ENCODE measurements around the gene TRMT44. TPM values are rescaled to one million over a fixed set of nuclear protein-coding genes. Genes with fewer than 3 reads are reported as not detected.
"Not testable (repeated sequence)": the region's sequence is repeated elsewhere in the genome, so short reads cannot be mapped to it uniquely, and the experiment has no call there.

Gene TRMT44
- polyA plus RNA-seq, 1 experiment = 7.0 TPM

DNA sequence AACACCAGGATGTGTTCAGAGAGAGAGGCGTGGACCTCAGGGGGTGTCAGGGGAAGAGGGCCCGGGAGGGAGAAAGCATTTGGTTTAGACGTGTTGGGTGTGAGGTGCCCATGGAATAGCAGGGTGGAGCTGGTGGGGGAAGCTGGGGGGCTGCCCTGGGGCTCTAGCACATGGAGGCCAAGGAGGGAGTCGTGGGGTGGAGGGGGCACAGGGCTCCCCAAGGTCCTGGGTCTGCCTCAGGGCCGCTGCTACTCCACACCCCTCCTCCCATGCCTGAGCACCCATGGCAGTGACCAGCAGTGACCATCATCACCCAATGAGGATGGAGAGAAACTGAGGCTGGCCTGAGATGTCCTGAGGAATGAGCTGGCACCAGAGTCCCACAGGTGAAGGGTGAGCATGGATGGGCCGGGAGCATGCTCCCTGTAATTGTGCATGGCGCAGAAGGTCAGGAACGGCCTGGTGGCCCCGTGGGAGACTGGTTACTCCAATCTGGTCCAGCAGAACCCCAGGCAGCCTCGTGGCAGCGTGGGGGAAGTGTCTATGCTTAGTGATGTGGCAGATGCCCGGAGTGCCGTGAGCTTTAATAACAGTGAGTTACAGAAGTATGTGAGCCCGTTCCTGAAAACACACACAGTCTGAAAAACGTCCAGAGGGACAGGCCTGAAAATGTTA lies 70.2 kb downstream of the TRMT44 start:
- peaks cover 5% of the 10 kb centered on the region for H3K27me3 ChIP-seq (ENCODE audit: control insufficient read depth, insufficient read depth, low read length)
- no peak for DNase-seq (ENCODE audit: low read depth, low spot score)
- no peaks in the 10 kb centered on the region; the same call in 1 of the 2 replicates for H3K9me3 ChIP-seq (ENCODE audit: control insufficient read depth, insufficient read depth, low read length)
- no peak overlapping the region for H3K27ac ChIP-seq (ENCODE audit: low read depth, low read length)
- CTCF ChIA-PET = no interaction called here
- no peak overlapping the region for H3K4me3 ChIP-seq (ENCODE audit: low read depth, low read length)
- POLR2A ChIA-PET = no interaction called here
- TF ChIP-seq, protein P1, sequence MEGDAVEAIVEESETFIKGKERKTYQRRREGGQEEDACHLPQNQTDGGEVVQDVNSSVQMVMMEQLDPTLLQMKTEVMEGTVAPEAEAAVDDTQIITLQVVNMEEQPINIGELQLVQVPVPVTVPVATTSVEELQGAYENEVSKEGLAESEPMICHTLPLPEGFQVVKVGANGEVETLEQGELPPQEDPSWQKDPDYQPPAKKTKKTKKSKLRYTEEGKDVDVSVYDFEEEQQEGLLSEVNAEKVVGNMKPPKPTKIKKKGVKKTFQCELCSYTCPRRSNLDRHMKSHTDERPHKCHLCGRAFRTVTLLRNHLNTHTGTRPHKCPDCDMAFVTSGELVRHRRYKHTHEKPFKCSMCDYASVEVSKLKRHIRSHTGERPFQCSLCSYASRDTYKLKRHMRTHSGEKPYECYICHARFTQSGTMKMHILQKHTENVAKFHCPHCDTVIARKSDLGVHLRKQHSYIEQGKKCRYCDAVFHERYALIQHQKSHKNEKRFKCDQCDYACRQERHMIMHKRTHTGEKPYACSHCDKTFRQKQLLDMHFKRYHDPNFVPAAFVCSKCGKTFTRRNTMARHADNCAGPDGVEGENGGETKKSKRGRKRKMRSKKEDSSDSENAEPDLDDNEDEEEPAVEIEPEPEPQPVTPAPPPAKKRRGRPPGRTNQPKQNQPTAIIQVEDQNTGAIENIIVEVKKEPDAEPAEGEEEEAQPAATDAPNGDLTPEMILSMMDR (IDR thresholded peaks at IDR 0.05; ENCODE audit: low read depth, low read length) = no peak

DNA sequence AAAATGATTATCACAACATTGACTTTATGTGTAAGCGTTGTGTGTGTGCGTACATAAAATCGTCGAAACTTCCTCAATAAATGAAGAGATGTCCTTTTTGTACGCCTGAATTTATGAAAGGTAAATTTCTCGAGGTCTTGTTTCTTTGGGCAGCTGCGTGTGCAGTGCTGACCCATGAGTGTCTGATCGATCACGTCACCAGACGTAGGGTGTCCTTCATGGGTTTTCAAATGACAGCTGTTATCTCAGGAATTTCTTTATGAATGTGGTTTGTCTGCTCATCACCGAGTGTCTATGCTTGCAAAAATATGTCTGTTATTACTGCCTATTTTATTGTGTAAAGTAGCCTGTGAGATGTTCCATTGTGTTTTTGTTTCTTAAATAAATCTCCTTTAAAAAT lies 71.9 kb downstream of the TRMT44 start:
- DNase-seq (ENCODE audit: low read depth, low spot score) = no peak
- Histone ChIP-seq H3K27me3 (ENCODE audit: control insufficient read depth, insufficient read depth, low read length) (peaks cover 5% of the 10 kb centered on the region), H3K9me3 (ENCODE audit: control insufficient read depth, insufficient read depth, low read length) (no peaks in the 10 kb centered on the region; the same call in 1 of the 2 replicates), H3K4me3 (ENCODE audit: low read depth, low read length) (no peak overlapping the region), H3K27ac (ENCODE audit: low read depth, low read length) (no peak overlapping the region)
- ChIA-PET POLR2A (no interaction called here), CTCF (no interaction called here)
- TF ChIP-seq, protein P1 (IDR thresholded peaks at IDR 0.05; ENCODE audit: low read depth, low read length) = no peak

DNA sequence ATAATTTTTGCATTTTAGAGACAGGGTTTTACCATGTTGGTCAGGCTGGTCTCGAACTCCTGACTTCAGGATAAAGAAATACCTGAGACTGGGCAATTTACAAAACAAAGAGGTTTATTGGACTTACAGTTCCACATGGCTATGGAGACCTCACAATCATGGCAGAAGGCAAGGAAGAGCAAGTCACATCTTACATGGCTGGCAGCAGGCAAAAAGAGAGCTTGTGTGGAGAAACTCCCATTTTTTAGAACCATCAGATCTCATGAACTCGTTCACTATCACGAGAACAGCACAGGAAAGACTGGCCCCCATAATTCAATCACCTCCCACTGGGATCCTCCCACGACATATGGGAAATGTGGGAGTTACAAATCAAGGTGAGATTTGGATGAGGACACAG lies 72.5 kb downstream of the TRMT44 start:
- POLR2A ChIA-PET; H3K4me3 ChIP-seq (ENCODE audit: low read depth, low read length); CTCF ChIA-PET; H3K9me3 ChIP-seq (ENCODE audit: control insufficient read depth, insufficient read depth, low read length); H3K27me3 ChIP-seq (ENCODE audit: control insufficient read depth, insufficient read depth, low read length); DNase-seq (ENCODE audit: low read depth, low spot score); H3K27ac ChIP-seq (ENCODE audit: low read depth, low read length): not testable (repeated sequence)

DNA sequence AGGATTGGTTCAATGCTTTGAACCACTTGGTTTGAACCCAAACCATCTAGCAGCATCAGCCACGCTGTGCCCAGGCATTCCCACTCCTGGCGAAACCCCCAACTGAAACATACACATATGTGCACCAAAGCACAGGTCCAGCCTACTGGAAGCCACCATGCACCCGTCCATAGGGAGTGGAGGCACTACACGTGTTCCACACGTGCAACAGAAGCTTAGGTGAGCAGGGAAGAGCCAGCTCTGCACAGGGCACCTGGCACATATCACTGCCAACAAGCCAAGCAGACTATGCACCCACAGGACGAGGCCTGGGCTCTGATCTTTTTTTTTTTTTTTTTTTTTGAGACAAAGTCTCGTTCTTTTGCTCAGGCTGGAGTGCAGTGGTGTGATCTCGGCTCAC lies 73.4 kb downstream of the TRMT44 start:
- Histone ChIP-seq H3K27ac (ENCODE audit: low read depth, low read length) (no peak overlapping the region), H3K4me3 (ENCODE audit: low read depth, low read length) (no peak overlapping the region), H3K9me3 (ENCODE audit: control insufficient read depth, insufficient read depth, low read length) (no peaks in the 10 kb centered on the region; the same call in 1 of the 2 replicates), H3K27me3 (ENCODE audit: control insufficient read depth, insufficient read depth, low read length) (peaks cover 5% of the 10 kb centered on the region)
- CTCF ChIA-PET = no interaction called here
- no peak for DNase-seq (ENCODE audit: low read depth, low spot score)
- POLR2A ChIA-PET = no interaction called here
- TF ChIP-seq, protein P1 (IDR thresholded peaks at IDR 0.05; ENCODE audit: low read depth, low read length) = no peak

DNA sequence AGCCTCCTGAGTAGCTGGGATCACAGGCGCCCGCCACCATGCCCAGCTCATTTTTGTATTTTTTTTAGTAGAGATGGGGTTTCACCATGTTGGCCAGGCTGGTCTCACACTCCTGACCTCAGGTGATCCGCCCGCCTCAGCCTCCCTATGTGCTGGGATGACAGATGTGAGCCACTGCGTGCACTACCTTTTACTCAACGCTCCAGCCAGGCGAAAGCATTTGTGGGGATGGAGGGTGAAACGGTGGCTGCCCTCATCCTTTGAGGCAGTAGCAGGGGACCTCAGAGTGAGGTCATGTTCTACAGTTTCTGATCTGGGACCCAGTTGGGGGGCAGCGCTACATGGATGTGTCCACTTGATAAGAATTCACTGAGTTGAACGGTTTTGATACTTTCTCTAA lies 73.8 kb downstream of the TRMT44 start:
- no peak overlapping the region for H3K27ac ChIP-seq (ENCODE audit: low read depth, low read length)
- TF ChIP-seq, protein P1 (IDR thresholded peaks at IDR 0.05; ENCODE audit: low read depth, low read length) = no peak
- DNase-seq (ENCODE audit: low read depth, low spot score) = no peak
- no peak overlapping the region for H3K4me3 ChIP-seq (ENCODE audit: low read depth, low read length)
- ChIA-PET POLR2A (no interaction called here), CTCF (no interaction called here)
- H3K27me3 ChIP-seq (ENCODE audit: control insufficient read depth, insufficient read depth, low read length) = peaks cover 5% of the 10 kb centered on the region
- no peaks in the 10 kb centered on the region; the same call in 1 of the 2 replicates for H3K9me3 ChIP-seq (ENCODE audit: control insufficient read depth, insufficient read depth, low read length)

All from AG04450 (cell line).